Activated CD8-positive, alpha-beta T cell treated with anti-CD3 and anti-CD28 coated beads, Interleukin-2, amount 10 ng/mL, durations not matched to agents 7 days and 5 days (primary cell): Measurements from ENCODE around the gene TRIM24. TPM values are rescaled to one million over a fixed set of nuclear protein-coding genes. Genes with fewer than 3 reads are reported as not detected.

Experiments used
- ATAC-seq: fragments of 150-1000 bp; cut with Tn5 transposase; one replicate; pipeline ENCODE4 v1.10.0; 2021; ENCODE audit warnings: moderate library complexity
- CTCF ChIA-PET: fragments of 350-600 bp; sonication (Branson Sonifier 250); formaldehyde crosslinking; loops from one replicate; lab custom pipeline; 2021; ENCODE audit warnings: antibody characterized with exemption; lab: Charles Lee
- POLR2A ChIA-PET: fragments of 350-600 bp; sonication (Branson Sonifier 250); formaldehyde crosslinking; loops from one replicate; lab custom pipeline; 2021; ENCODE audit warnings: antibody characterized with exemption; lab: Charles Lee
- DNase-seq: peaks from one replicate; pipeline ENCODE4 v3.0.0-alpha.2; 2020
- H3K27ac Mint-ChIP-seq: one replicate; pipeline ENCODE4 v1.8.0; 2021; ENCODE audit warnings: mild to moderate bottlenecking, mixed read lengths
- H3K27me3 Mint-ChIP-seq: one replicate; pipeline ENCODE4 v1.8.0; 2021; ENCODE audit warnings: low read depth, mixed read lengths
- H3K36me3 Mint-ChIP-seq: one replicate; pipeline ENCODE4 v1.8.0; 2021; ENCODE audit warnings: low read depth, mixed read lengths
- H3K4me1 Mint-ChIP-seq: one replicate; pipeline ENCODE4 v1.8.0; 2021; ENCODE audit warnings: low read depth, mixed read lengths
- H3K4me3 Mint-ChIP-seq: one replicate; pipeline ENCODE4 v1.8.0; 2021; ENCODE audit warnings: mild to moderate bottlenecking, mixed read lengths
- H3K9me3 Mint-ChIP-seq: one replicate; pipeline ENCODE4 v1.8.0; 2022; ENCODE audit warnings: mixed read lengths; ENCODE audit not compliant: insufficient read depth
- total RNA-seq, 2 experiments: library from RNA; stranded (reverse); gene quantifications; one replicate each; pipeline ENCODE4 v1.2.3, GENCODE V29; 2021

Gene TRIM24
- total RNA-seq, 2 experiments from 2014 or later = 26.1 to 26.2 TPM

GRCh38 chr7:138435231-138435919 is 24.7 kb upstream of the TRIM24 start:
- Mint-ChIP-seq H3K4me1 (peaks cover 7% of the 10 kb centered on the region), H3K9me3 (peaks cover 11% of the 10 kb centered on the region), H3K27me3 (no peaks in the 10 kb centered on the region), H3K4me3 (no peak overlapping the region), H3K36me3 (peaks cover 4% of the 10 kb centered on the region), H3K27ac (no peak overlapping the region)
- ATAC-seq (no peak), DNase-seq (no peak)
- POLR2A ChIA-PET = no interaction called here
- CTCF ChIA-PET = no interaction called here

DNA sequence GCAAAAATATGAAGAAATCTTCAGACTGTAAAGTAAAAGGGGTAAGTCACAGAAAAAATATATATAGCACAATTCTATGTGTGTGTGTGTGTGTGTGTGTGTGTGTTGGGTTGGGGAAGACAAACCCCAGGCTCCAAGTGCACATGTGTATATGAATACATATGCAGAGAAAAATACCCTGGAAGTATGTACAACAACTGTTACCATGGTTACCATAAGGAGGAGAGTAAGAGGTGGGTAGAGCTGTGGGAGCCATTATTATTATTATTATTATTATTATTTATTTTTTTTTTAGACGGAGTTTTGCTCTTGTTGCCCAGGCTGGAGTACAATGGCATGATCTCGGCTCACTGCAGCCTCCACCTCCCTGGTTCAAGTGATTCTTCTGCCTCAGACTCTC is 23.7 kb upstream of the TRIM24 start:
- Mint-ChIP-seq H3K27me3 (no peaks in the 10 kb centered on the region), H3K36me3 (peaks cover 4% of the 10 kb centered on the region), H3K9me3 (peaks cover 7% of the 10 kb centered on the region), H3K27ac (no peak overlapping the region), H3K4me1 (peaks cover 7% of the 10 kb centered on the region), H3K4me3 (no peak overlapping the region)
- DNase-seq (no peak), ATAC-seq (no peak)
- ChIA-PET POLR2A (interaction anchor here (0.6 kb wide), 1 partner anchor 228 kb away, joined by 4 read pairs; no protein-coding TSS in a partner anchor), CTCF (no interaction called here)

GRCh38 chr7:138440460-138440859 is 19.6 kb upstream of the TRIM24 start:
- Mint-ChIP-seq H3K4me3 (no peak overlapping the region), H3K27ac (no peak overlapping the region), H3K27me3 (no peaks in the 10 kb centered on the region), H3K4me1 (no peaks in the 10 kb centered on the region), H3K9me3 (no peaks in the 10 kb centered on the region), H3K36me3 (no peaks in the 10 kb centered on the region)
- no peak for DNase-seq
- ATAC-seq = no peak
- ChIA-PET CTCF (no interaction called here), POLR2A (no interaction called here)

DNA sequence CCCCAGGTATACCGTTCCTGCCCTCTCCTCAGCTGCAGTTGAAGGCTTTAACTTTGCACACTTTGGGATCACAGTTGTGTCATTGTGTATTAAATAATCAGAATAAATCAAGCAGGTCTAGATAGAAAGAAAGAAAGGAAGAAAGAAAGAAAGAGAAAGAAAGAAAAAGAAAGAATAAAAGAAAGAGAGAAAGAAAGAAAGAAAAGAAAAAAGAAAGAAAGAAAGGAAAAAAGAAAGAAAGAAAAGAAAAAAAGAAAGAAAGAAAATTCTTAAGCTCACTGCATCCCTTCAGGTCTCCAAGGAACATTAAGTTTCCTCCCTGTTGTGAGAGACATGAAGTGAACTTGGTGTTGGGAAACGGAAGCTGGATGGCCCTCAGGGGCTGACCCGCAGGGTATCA is 17.2 kb upstream of the TRIM24 start:
- H3K27me3 Mint-ChIP-seq = no peaks in the 10 kb centered on the region

DNA sequence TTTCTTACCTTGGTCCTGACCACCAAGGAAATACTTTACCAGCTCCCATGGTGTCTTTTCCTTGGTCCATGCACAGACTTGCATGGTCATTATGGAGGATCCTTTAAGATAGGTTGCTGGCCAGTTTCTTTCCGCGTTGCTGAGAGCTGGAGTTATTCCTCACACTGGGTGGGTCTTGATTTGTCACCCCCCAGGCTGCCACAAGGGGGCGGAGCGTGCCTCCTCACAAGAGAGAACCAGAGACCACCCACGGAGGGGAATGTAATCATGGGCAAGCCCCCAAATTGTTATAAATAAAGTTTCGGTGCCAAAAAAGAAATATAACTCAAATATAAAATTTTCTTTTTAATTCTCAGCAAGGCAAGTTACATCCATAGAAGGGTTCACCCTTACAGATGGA is 10.5 kb upstream of the TRIM24 start:
- CTCF ChIA-PET = interaction anchor here (1.0 kb wide), 1 partner anchor 289 kb away, joined by 9 read pairs; no protein-coding TSS in a partner anchor
- H3K4me1 Mint-ChIP-seq = no peaks in the 10 kb centered on the region
- ATAC-seq = no peak
- no peak overlapping the region for H3K27ac Mint-ChIP-seq
- peaks cover 3% of the 10 kb centered on the region for H3K27me3 Mint-ChIP-seq
- POLR2A ChIA-PET = no interaction called here
- DNase-seq = peak; percentile 39
- H3K9me3 Mint-ChIP-seq = no peaks in the 10 kb centered on the region
- H3K4me3 Mint-ChIP-seq = no peak overlapping the region
- no peaks in the 10 kb centered on the region for H3K36me3 Mint-ChIP-seq

More for the DNA sequence above, 17.2 kb upstream of the TRIM24 start:
- Mint-ChIP-seq H3K36me3 (no peaks in the 10 kb centered on the region), H3K9me3 (no peaks in the 10 kb centered on the region), H3K27ac (no peak overlapping the region), H3K4me1 (no peaks in the 10 kb centered on the region), H3K4me3 (no peak overlapping the region)
- CTCF ChIA-PET = interaction anchor here (1.8 kb wide), 1 partner anchor 296 kb away, joined by 6 read pairs; no protein-coding TSS in a partner anchor
- DNase-seq (no peak), ATAC-seq (no peak)
- POLR2A ChIA-PET = no interaction called here

- Mint-ChIP-seq H3K4me3 (no peak overlapping the region), H3K27ac (no peak overlapping the region), H3K4me1 (peaks cover 8% of the 10 kb centered on the region), H3K9me3 (no peaks in the 10 kb centered on the region), H3K27me3 (peaks cover 6% of the 10 kb centered on the region), H3K36me3 (no peaks in the 10 kb centered on the region)
- DNase-seq (no peak), ATAC-seq (no peak)
- ChIA-PET CTCF (interaction anchor here (0.9 kb wide), 1 partner anchor 283 kb away, joined by 3 read pairs; no protein-coding TSS in a partner anchor), POLR2A (no interaction called here)
Observed at GRCh38 chr7:138455609-138456008, 4.5 kb upstream of the TRIM24 start.

- Mint-ChIP-seq H3K36me3 (no peaks in the 10 kb centered on the region), H3K27me3 (peaks cover 6% of the 10 kb centered on the region), H3K4me1 (peaks cover 8% of the 10 kb centered on the region), H3K9me3 (no peaks in the 10 kb centered on the region), H3K27ac (no peak overlapping the region), H3K4me3 (no peak overlapping the region)
- CTCF ChIA-PET = interaction anchor here (0.9 kb wide), 1 partner anchor 283 kb away, joined by 3 read pairs; no protein-coding TSS in a partner anchor
- POLR2A ChIA-PET = no interaction called here
- DNase-seq (no peak), ATAC-seq (no peak)
Observed at GRCh38 chr7:138456220-138456619, 3.8 kb upstream of the TRIM24 start.

- H3K36me3 Mint-ChIP-seq = peaks cover 8% of the 10 kb centered on the region
- peaks cover 20% of the 10 kb centered on the region for H3K4me1 Mint-ChIP-seq
- no peak overlapping the region for H3K27ac Mint-ChIP-seq
- peaks cover 3% of the 10 kb centered on the region for H3K27me3 Mint-ChIP-seq
- ATAC-seq (no peak), DNase-seq (no peak)
- ChIA-PET POLR2A (no interaction called here), CTCF (interaction anchor here (1.2 kb wide), 1 partner anchor 280 kb away, joined by 5 read pairs; no protein-coding TSS in a partner anchor)
- H3K9me3 Mint-ChIP-seq = no peaks in the 10 kb centered on the region
- H3K4me3 Mint-ChIP-seq = no peak overlapping the region
Observed at GRCh38 chr7:138458576-138459412, 1.3 kb upstream of the TRIM24 start.

DNA sequence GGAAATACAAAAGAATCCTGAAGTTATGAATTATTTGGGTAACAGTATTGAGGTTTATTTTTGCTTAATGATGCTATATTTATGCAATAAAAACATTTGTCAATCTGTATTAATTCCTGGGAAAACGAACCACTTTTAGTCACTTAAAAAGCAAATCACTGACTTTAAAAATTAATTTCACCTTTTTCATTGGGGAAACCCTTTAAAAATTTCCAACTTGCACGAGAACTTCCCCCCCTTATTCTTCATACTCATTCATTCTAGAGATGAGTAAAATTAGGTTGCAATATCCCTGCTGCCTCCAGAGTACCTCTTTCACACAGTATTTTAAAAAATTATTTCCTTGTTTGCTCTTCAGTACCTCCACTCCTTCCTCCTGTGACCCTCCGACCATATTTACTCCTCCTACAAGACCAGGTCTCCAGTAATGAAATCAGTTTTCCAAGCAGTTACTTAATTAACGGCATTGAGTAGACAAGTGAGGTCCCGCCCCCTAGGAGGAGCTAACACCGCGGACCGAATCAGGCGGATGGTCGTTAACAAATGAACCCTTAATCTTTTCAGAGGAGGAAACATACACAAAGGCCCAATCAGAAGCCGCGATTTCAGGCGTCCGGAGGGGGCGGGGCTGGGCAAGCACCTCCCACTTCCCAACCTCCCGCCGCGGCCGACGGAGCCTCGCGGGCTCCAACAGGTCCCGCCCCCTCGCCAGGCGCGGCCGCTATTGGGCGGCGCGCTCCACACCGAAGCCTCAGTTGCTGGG is 465 bp upstream of the TRIM24 start:
- Mint-ChIP-seq H3K27me3 (peaks cover 3% of the 10 kb centered on the region), H3K4me3 (peak overlapping the region; percentile 88), H3K4me1 (peaks cover 20% of the 10 kb centered on the region), H3K9me3 (no peaks in the 10 kb centered on the region), H3K27ac (peak overlapping the region; percentile 71), H3K36me3 (peaks cover 11% of the 10 kb centered on the region)
- ChIA-PET POLR2A (interaction anchor here (1.8 kb wide), 1 partner anchor 165 kb away, joined by 4 read pairs; no protein-coding TSS in a partner anchor), CTCF (interaction anchor here (2.3 to 2.4 kb wide), 3 partner anchors 20 to 279 kb away, joined by 5 to 13 read pairs (median 7); no protein-coding TSS in a partner anchor)
- DNase-seq = peak; percentile 98
- ATAC-seq = peak; percentile 79

DNA sequence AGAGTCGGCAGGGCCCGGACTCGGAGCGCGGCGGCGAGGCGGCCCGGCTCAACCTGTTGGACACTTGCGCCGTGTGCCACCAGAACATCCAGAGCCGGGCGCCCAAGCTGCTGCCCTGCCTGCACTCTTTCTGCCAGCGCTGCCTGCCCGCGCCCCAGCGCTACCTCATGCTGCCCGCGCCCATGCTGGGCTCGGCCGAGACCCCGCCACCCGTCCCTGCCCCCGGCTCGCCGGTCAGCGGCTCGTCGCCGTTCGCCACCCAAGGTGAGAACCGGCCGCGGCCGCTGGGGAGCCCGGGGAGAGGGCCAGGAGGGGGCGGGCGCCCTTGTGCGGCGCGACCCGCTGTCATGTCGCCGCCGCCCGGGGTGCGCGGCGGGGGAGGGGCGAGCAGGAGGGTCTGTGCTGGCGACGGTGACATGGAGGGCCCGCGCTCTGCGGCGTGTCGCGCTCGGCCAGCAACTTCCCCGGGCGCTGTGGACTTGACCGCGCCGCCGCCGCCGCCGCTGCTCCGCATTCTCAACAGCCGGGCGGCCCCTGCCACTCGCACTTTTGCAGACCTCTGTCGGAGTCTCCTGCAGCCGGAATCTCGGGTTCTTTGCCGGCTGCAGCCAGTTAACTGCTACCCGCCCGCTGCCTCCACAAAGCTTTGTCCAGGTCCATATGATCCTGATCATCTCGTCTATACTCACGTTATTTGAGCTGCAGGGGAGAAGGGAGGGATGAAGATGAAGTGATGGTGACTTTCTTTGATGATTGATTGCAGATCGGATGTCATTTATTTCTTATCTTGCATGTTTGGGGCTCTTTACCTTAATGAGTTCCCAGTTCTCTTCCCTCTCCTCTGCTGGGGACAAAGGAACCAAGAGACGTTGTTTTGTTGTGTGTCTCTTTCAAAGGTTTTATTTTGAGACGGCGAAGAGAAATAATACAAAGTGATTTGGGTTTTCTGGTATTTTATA is 869 bp downstream of the TRIM24 start:
- CTCF ChIA-PET = interaction anchor here (1.1 to 2.4 kb wide), 6 partner anchors 9 to 458 kb away, joined by 3 to 13 read pairs (median 4); no protein-coding TSS in a partner anchor

More for the DNA sequence above, 869 bp downstream of the TRIM24 start:
- Mint-ChIP-seq H3K4me3 (peak overlapping the region; percentile 88), H3K9me3 (no peaks in the 10 kb centered on the region), H3K4me1 (peaks cover 28% of the 10 kb centered on the region), H3K27ac (peak overlapping the region; percentile 89), H3K36me3 (peaks cover 15% of the 10 kb centered on the region), H3K27me3 (peaks cover 3% of the 10 kb centered on the region)
- POLR2A ChIA-PET = interaction anchor here (1.2 to 1.8 kb wide), 3 partner anchors 9 to 164 kb away, joined by 4 to 5 read pairs (median 4); no protein-coding TSS in a partner anchor
- ATAC-seq (peak; percentile 29), DNase-seq (peak; percentile 67)
